Ishikawa (cell line): ENCODE data around the gene FBXO10.

Experiments used
- CEBPB ChIP-seq: IDR thresholded peaks from 2 replicates; pipeline ENCODE4 v1.6.1; 2012
- CREB1 ChIP-seq: IDR thresholded peaks from 2 replicates; pipeline ENCODE4 v1.6.1; 2012; ENCODE audit warnings: low read depth
- EGR1 ChIP-seq: IDR thresholded peaks from 2 replicates; pipeline ENCODE4 v1.6.1; 2012
- EP300 ChIP-seq: IDR thresholded peaks from 2 replicates; pipeline ENCODE4 v1.6.1; 2012; ENCODE audit warnings: borderline replicate concordance
- FOXM1 ChIP-seq: IDR thresholded peaks from 2 replicates; pipeline ENCODE4 v1.6.1; 2012; ENCODE audit warnings: low read depth, borderline replicate concordance
- MAX ChIP-seq: IDR thresholded peaks from 2 replicates; pipeline ENCODE4 v1.6.1; 2012
- NFIC ChIP-seq: IDR thresholded peaks from 2 replicates; pipeline ENCODE4 v1.6.1; 2012
- RAD21 ChIP-seq: IDR thresholded peaks from 2 replicates; pipeline ENCODE4 v1.6.1; 2012; ENCODE audit warnings: low read depth
- REST ChIP-seq: IDR thresholded peaks from 2 replicates; pipeline ENCODE4 v1.6.1; 2012; ENCODE audit warnings: low read depth, mild to moderate bottlenecking
- TAF1 ChIP-seq: IDR thresholded peaks from 2 replicates; pipeline ENCODE4 v1.6.1; 2012; ENCODE audit warnings: low read depth, mild to moderate bottlenecking
- TCF12 ChIP-seq: IDR thresholded peaks from 2 replicates; pipeline ENCODE4 v1.6.1; 2012; ENCODE audit warnings: low read depth
- TEAD4 ChIP-seq: IDR thresholded peaks from 2 replicates; pipeline ENCODE4 v1.6.1; 2012
- USF1 ChIP-seq: IDR thresholded peaks from 2 replicates; pipeline ENCODE4 v1.6.1; 2012
- YY1 ChIP-seq: IDR thresholded peaks from 2 replicates; pipeline ENCODE4 v1.6.1; 2012; ENCODE audit warnings: low read depth
- ZBTB7A ChIP-seq: IDR thresholded peaks from 2 replicates; pipeline ENCODE4 v1.6.1; 2012; ENCODE audit warnings: low read depth

Gene FBXO10

GRCh38 chr9:37512437-37512836, 63.7 kb downstream of the FBXO10 start:
- no peak for TF ChIP-seq CREB1
- no peak for TF ChIP-seq RAD21
- no peak for TF ChIP-seq REST
- no peak for TF ChIP-seq EGR1
- TF ChIP-seq TCF12: no peak
- no peak for TF ChIP-seq YY1
- TF ChIP-seq ZBTB7A: no peak
- no peak for TF ChIP-seq FOXM1
- TF ChIP-seq TEAD4: no peak
- TF ChIP-seq MAX: no peak
- no peak for TF ChIP-seq NFIC
- no peak for TF ChIP-seq TAF1
- no peak for TF ChIP-seq CEBPB
- TF ChIP-seq EP300: no peak
- TF ChIP-seq USF1: no peak

DNA sequence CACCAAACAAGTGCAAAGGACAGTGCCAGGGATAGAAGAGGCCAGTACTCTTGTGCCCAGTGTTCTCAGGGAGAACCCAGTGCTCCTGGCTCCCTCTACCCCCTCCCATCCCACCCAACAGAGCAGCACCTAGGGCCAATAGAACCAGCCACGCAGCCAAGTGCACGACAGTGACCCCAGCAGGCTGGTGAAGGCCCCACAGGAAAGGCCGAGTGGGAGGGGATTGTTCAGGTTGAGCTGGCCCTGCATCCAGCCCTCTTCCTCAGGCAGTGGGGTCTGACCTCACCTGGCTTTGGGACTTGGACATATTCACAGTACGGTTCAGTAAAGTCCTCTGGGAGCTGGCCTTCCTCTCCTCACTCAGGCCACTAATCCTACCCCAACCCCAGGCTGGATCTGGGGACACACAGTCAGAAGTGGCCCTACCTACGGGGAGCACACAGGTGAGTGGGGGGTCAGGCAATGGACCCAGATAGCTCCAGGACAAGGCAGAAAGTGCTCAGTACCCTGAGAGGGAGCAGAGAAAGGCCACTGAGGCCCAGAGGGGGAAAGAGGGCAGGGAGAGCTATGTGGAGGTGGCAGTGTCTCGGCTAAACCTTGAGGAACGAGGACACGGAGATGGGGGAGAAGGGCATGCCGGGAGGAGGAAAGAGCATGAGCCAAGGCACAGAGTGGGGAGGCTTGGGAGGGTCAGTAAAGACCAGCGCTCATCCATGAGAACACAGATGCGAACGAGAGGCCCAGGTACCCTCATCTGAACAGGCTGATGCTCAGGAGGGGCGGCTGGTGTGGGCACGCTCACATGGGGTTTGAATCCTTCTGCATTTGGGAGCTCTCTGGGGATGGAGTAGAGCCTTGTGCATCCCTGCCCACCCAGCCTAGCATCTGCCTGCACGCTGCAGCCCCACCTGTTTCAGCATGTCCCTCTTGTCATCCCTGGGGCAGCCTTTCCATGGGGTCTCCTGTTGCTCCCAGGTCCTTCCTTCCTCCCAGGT, 64.9 kb downstream of the FBXO10 start:
- TF ChIP-seq EGR1 (no peak), RAD21 (peak; percentile 25; the same call in 1 of the 2 replicates), CEBPB (no peak)

- TF ChIP-seq EP300: no peak
- TF ChIP-seq RAD21: no peak
- TF ChIP-seq TAF1: no peak
- no peak for TF ChIP-seq CREB1
- no peak for TF ChIP-seq ZBTB7A
- TF ChIP-seq YY1: no peak
- no peak for TF ChIP-seq MAX
- TF ChIP-seq EGR1: no peak
- no peak for TF ChIP-seq FOXM1
- no peak for TF ChIP-seq TEAD4
- no peak for TF ChIP-seq CEBPB
- TF ChIP-seq TCF12: no peak
- no peak for TF ChIP-seq NFIC
- TF ChIP-seq USF1: no peak
- no peak for TF ChIP-seq REST
These were observed 66.6 kb downstream of the FBXO10 start for GRCh38 chr9:37509536-37509935.

- TF ChIP-seq RAD21 (no peak), CEBPB (no peak), NFIC (no peak), ZBTB7A (no peak), TAF1 (no peak), YY1 (no peak), TEAD4 (no peak)
These were observed 67.4 kb downstream of the FBXO10 start for GRCh38 chr9:37508834-37509206.

- TF ChIP-seq USF1: no peak
- no peak for TF ChIP-seq TAF1
- no peak for TF ChIP-seq TEAD4
- TF ChIP-seq EP300: no peak
- no peak for TF ChIP-seq EGR1
- TF ChIP-seq CREB1: no peak
- TF ChIP-seq TCF12: no peak
- TF ChIP-seq RAD21: no peak
- no peak for TF ChIP-seq REST
- TF ChIP-seq CEBPB: no peak
- TF ChIP-seq FOXM1: no peak
- no peak for TF ChIP-seq YY1
- no peak for TF ChIP-seq NFIC
- no peak for TF ChIP-seq MAX
- no peak for TF ChIP-seq ZBTB7A
These were observed 67.9 kb downstream of the FBXO10 start for GRCh38 chr9:37508135-37508833.
